K562 (cell line): ENCODE measurements around the gene ENOX2.

ENCODE experiments used
- MXI1 ChIP-seq: IDR thresholded peaks from 2 replicates; pipeline ENCODE4 v1.6.1; 2011; ENCODE audit warnings: low read depth, mild to moderate bottlenecking, improper control_type of control experiment, low read length
- POLR2AphosphoS2 ChIP-seq: IDR thresholded peaks from 2 replicates; pipeline ENCODE4 v1.6.1; 2012; ENCODE audit warnings: low read length, improper control_type of control experiment
- ZNF24 ChIP-seq: fragments of 450-650 bp; IDR thresholded peaks from 2 replicates; pipeline ENCODE4 v1.6.1; 2016
- TF ChIP-seq, protein P1 (sequence below): sonication (generic); formaldehyde crosslinking; IDR thresholded peaks from 2 replicates; pipeline ENCODE4 v1.8.1; 2022; ENCODE audit warnings: missing genetic modification reagents

DNA sequence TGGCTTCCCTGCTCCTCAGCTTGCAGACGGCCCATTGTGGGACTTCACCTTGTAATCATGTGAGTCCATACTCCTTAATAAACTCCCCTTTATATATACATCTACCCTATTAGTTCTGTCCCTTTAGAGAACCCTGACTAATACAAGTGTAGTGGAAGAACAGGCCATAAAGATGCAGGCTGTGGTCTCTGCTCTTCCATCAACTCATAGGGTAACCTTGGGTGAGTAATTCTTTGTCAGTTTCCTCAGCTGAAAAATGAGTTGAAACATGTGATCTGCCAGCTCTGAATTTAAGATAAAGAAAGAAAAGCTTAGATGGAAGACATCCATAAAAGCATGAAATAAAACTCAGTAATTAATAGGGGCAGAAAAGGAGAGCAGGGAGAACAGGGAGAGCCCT, 103.6 kb downstream of the ENOX2 start:
- TF ChIP-seq, protein P1, sequence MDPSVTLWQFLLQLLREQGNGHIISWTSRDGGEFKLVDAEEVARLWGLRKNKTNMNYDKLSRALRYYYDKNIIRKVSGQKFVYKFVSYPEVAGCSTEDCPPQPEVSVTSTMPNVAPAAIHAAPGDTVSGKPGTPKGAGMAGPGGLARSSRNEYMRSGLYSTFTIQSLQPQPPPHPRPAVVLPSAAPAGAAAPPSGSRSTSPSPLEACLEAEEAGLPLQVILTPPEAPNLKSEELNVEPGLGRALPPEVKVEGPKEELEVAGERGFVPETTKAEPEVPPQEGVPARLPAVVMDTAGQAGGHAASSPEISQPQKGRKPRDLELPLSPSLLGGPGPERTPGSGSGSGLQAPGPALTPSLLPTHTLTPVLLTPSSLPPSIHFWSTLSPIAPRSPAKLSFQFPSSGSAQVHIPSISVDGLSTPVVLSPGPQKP, result no peak
- no peak for TF ChIP-seq MXI1
- no peak for TF ChIP-seq POLR2AphosphoS2
- no peak for TF ChIP-seq ZNF24
